Measurements from ENCODE around the gene AQP6.
A peak's percentile ranks its signal among the peaks of the same experiment; 100 is the strongest.
"Not testable (repeated sequence)": the region's sequence is repeated elsewhere in the genome, so short reads cannot be mapped to it uniquely, and the experiment has no call there.

The AQP6 gene

GRCh38 chr12:49989400-49989799 is 16.7 kb downstream of the AQP6 start:
- not testable (repeated sequence) for DNase-seq (ENCODE audit: low read depth in 3 of 3)

DNA sequence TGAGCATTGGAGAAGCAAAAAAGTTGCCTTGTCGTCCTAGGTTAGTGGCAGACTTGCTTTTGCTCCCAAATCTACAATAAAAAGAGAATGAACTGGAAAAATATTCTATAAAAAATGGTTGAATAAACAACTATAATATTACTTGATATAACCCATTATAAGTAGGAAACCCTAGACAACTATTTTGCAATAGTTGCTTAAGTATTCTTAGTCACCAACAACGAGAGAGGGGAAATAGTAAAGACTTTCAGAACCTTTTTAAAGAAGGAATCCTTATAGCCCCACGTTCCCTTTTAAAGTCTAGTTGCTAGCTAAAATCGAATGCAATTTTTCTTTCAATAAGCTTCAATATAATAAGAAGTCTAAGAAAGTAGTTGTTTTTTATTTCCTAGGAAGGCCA is 17.5 kb downstream of the AQP6 start:
- DNase-seq (ENCODE audit: low read depth in 3 of 3), result no peak

- no peak for DNase-seq (ENCODE audit: low read depth in 3 of 3)
These were observed 25.7 kb downstream of the AQP6 start for GRCh38 chr12:49998453-49998852.

- DNase-seq (ENCODE audit: low read depth in 3 of 3), result no peak
These were observed 30.8 kb downstream of the AQP6 start for GRCh38 chr12:50003595-50003994.

GRCh38 chr12:50004696-50005095 is 31.9 kb downstream of the AQP6 start:
- no peak for DNase-seq (ENCODE audit: low read depth in 3 of 3)

- DNase-seq (ENCODE audit: low read depth in 3 of 3), result no peak
These were observed 32.4 kb downstream of the AQP6 start for GRCh38 chr12:50005175-50005574.

- no peak for DNase-seq (ENCODE audit: low read depth in 3 of 3)
These were observed 33.5 kb downstream of the AQP6 start for GRCh38 chr12:50006280-50006679.

DNA sequence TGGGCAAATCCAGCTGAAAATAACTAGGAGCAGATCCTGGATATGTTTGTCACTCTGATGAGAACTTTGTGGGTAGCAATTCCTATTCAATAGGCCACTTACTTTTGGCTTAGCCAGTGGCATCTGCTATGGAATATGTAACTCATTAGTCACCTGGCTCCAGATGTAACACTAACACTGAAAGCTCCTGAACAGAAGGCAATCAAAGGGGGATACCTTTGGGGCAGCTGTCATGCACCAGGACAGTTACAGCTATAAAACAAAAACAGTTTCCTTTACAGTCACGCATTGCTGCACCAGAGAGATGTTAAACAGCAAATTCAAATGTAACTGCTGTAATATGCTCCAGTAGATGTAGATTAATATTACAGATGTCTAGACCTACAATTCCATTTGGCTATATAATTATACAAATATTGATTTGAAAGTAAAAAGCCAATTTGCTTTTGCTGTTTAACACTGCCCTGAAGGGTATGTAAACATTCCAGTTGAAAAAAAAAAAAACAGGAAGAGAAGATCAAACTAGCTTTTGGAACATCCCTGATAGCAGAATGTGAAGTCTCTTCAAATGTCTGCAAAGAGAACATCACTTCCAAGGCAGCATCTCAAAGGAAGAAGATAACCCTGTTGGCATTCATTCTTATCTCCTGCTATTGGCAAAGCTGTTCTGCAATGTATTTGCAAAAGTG is 34.2 kb downstream of the AQP6 start:
- no peak for DNase-seq (ENCODE audit: low read depth in 3 of 3)

DNA sequence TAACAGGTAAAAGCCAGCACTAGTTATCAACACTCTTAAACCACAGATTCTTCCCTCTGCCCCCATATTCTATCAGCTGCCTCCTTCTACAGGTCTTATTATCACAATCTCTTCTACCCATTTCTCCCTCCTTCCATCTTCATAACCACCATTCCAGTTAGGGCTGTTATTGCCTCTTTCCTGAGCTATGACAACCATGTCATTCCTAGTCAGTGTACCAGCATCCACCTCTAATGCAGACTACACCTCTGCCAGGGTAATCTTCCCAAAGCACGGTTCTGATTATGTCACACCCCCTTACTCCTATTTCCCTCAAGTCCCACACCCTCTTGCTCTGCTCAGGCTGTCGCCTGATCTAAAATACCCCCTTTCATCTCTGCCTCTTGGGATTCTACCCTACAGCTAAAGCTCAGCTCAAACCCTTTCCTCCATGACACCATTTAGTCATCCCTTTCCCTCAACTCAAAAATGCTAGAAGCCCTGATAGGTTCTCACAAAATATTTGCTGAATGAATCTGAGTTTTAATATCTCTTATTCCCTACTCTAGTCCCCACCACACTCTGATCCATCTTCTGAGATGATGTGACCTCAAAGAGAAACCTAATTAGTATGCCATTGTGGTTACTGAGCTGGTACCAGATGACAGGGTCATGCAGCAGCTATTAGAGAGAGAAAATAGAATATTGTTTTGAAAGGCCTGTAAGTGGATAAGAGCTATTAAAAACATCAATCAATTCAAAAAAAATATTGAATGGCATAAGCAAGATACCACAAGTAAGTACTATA is 40.8 kb downstream of the AQP6 start:
- no peak for DNase-seq (ENCODE audit: low read depth in 3 of 3)

DNA sequence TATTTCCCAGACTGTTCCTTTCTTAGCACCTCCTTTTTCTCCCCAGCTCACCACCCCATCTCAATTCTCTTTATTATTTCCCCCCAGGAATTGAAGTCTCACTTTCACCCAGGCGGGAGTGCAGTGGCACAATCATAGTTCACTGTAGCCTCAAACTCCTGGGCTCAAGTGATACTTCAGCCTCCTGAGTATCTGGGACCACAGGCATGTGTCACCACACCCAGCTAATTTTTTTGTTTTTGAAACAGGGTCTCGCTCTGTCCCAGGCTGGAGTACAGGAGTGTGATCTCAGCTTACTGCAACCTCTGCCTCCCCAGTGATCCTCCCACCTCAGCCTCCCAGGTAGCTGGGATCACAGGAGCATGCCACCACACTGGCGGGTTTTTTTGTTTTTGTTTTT is 41.6 kb downstream of the AQP6 start:
- DNase-seq (ENCODE audit: low read depth in 3 of 3), result no peak

- no peak for DNase-seq (ENCODE audit: low read depth in 3 of 3)
These were observed 44.0 kb downstream of the AQP6 start for GRCh38 chr12:50016501-50017475.

GRCh38 chr12:50017641-50018040 is 44.9 kb downstream of the AQP6 start:
- DNase-seq (ENCODE audit: low read depth in 3 of 3), result no peak

DNA sequence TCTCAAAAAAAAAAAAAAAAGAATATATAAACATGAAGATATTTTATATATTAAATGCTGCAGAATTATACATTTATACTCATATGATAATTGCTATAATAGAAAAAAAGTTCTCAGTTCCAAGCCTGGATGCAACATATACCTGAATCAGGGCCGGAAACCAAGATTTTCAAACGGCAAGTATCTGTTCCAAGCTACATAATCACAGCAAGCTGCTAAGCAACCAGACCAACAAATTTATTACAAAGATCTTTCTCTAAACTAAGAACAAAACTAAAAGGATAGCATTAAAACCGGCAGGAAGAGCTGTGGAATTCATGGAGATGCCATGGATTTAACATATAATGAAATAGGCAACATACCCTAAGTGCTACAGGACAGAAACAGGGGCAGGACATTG is 45.4 kb downstream of the AQP6 start:
- DNase-seq (ENCODE audit: low read depth in 3 of 3), result no peak

GRCh38 chr12:50018968-50019367 is 46.2 kb downstream of the AQP6 start:
- DNase-seq (ENCODE audit: low read depth in 3 of 3), result no peak

GRCh38 chr12:50019524-50019923 is 46.8 kb downstream of the AQP6 start:
- DNase-seq (ENCODE audit: low read depth in 3 of 3), result no peak

DNA sequence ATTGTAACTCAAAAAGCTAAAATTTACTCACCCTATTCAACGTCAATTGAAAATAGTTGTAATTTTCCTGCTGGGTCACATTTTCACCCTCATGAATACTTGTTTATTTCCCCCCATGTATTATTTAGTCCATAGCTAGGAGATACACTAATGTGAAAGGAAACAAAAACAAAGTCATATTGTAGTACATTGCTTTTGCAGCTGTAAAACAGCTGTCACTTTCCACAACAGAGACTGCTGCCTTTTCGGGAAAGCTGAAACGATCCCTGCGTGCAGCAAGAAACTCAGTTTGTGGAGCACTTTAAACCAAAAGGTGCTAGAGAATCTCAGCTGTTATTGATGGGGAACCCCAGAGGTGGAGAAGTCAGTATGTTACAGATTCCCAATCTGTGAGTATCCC is 48.3 kb downstream of the AQP6 start:
- no peak for DNase-seq (ENCODE audit: low read depth in 3 of 3)

DNA sequence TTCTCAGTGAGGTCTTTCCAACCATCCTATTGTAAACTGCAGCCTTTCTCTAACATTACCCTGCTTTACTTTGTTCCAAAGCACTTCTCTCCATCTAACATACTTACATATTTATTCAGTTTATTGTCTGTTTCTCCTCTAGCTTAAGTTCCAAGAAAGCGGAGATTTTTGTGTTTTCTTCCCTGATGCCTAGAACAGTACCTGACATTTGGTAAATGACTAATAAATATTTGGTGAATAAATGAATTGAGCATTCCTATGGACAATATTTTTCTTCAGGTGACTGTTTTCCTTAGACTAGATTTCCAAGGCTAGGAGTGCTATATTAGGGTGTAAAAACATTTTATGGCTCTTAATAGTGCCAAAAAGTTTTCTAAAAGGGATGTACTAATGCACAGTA is 50.2 kb downstream of the AQP6 start:
- no peak for DNase-seq (ENCODE audit: low read depth in 3 of 3)

GRCh38 chr12:50024227-50024626 is 51.5 kb downstream of the AQP6 start:
- DNase-seq (ENCODE audit: low read depth in 3 of 3), result no peak

DNA sequence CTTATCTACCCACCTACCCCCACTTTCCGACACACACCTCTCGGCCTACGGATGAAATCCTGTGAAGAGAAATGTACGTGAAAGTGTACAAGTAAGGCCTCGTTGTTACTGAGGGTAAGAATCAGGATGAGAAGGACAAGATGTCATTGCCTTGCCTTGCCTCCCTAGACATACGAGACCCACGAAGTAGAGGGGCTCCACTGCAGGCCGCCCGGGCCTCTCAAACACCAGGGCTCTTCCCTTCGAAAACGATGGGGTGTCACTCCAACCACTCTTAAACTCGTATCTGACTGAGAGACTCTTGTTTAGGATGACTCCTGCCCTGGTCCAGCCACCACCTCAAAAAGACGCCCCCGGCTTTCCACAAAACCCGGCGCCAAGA is 52.0 kb downstream of the AQP6 start:
- peak in 1 of 3 donors; percentile 9 for DNase-seq (ENCODE audit: low read depth in 3 of 3)

GRCh38 chr12:50025187-50026059 is 52.7 kb downstream of the AQP6 start, which contains the start of gene RACGAP1:
TSS of gene RACGAP1 (minus strand) at chr12:50025494. CDS start at chr12:50016715, 8,779 bp downstream.
- DNase-seq (ENCODE audit: low read depth in 3 of 3), result peak; percentile 89 to 95 (median 92)

- no peak for DNase-seq (ENCODE audit: low read depth in 3 of 3)
These were observed 53.9 kb downstream of the AQP6 start for GRCh38 chr12:50026691-50027090.
